Measurements from ENCODE around the gene HSD3B2. TPM values are rescaled to one million over a fixed set of nuclear protein-coding genes. Genes with fewer than 3 reads are reported as not detected.

HSD3B2 gene
- total and polyA plus RNA-seq, 2 of the 13 experiments (the other 11 are each of a cell fraction or from before 2014, with no cell fraction given): 0.20 TPM; not detected in 1

GRCh38 chr1:119416006-119416640, 1.2 kb downstream of the HSD3B2 start:
- Histone ChIP-seq H3K4me1 (ENCODE audit: insufficient read depth, low read length) (no peaks in the 10 kb centered on the region), H4K20me1 (ENCODE audit: insufficient read depth, low read length) (no peaks in the 10 kb centered on the region), H3K79me2 (ENCODE audit: insufficient read depth, low read length) (no peaks in the 10 kb centered on the region), H3K27me3 (ENCODE audit: control insufficient read depth in 1 of 2, insufficient read depth in 2 of 2, low read length in 2 of 2) (peaks cover 0 to 5% of the 10 kb centered on the region in 2 experiments; a peak in 1 of 5 replicates), H3K4me2 (ENCODE audit: low read depth, low read length) (no peak overlapping the region), H2AFZ (ENCODE audit: low read length) (no peak overlapping the region), H3K4me3 (replicated peaks in 1 of 3; ENCODE audit: insufficient read depth in 1 of 3, low read depth in 2 of 3, low read length in 3 of 3) (no peak overlapping the region), H3K27ac (ENCODE audit: extremely low read length, insufficient read depth, low read length) (no peak overlapping the region), H3K9ac (ENCODE audit: insufficient read depth, low read depth, low read length) (no peak overlapping the region), H3K9me3 (ENCODE audit: low read length) (no peaks in the 10 kb centered on the region), H3K36me3 (replicated peaks in 1 of 2; ENCODE audit: control insufficient read depth in 1 of 2, insufficient read depth in 2 of 2, low read length in 2 of 2) (no peaks in the 10 kb centered on the region)
- no peak for ATAC-seq
- in situ Hi-C loops (cut with HindIII; ENCODE audit: extremely low pct_ligation_motif_present, low pct_unique_long_range_greater_than_20kb) (no loop called here), intact Hi-C loops (cut with micrococcal nuclease; ENCODE audit: unreplicated experiment) (no loop called here)
- no TSS peak for BruUV-seq (replicated peaks)
- TF ChIP-seq ZGPAT (CRISPR knock-in tag; IDR thresholded peaks at IDR 0.05) (no peak), HCFC1 (IDR thresholded peaks at IDR 0.05; ENCODE audit: low read depth, low read length) (no peak), CERS6 (CRISPR knock-in tag; IDR thresholded peaks at IDR 0.05) (no peak), ZNF891 (CRISPR knock-in tag; IDR thresholded peaks at IDR 0.05) (no peak), HES4 (CRISPR knock-in tag; IDR thresholded peaks at IDR 0.05; ENCODE audit: borderline replicate concordance) (no peak), ZNF362 (CRISPR knock-in tag; IDR thresholded peaks at IDR 0.05; ENCODE audit: borderline replicate concordance) (no peak), ZNF639 (CRISPR knock-in tag; conservative IDR thresholded peaks at IDR 0.05) (no peak), ZNF678 (CRISPR knock-in tag; IDR thresholded peaks at IDR 0.05) (no peak), ZNF460 (CRISPR knock-in tag; IDR thresholded peaks at IDR 0.05; ENCODE audit: borderline replicate concordance) (no peak), SMC3 (IDR thresholded peaks at IDR 0.05; ENCODE audit: low read length) (no peak), ZNF614 (CRISPR knock-in tag; IDR thresholded peaks at IDR 0.05; ENCODE audit: borderline replicate concordance) (no peak), ZSCAN29 (CRISPR knock-in tag; conservative IDR thresholded peaks at IDR 0.05) (no peak), NRL (CRISPR knock-in tag; IDR thresholded peaks at IDR 0.05; ENCODE audit: borderline replicate concordance) (no peak), KDM4B (CRISPR knock-in tag; IDR thresholded peaks at IDR 0.05) (no peak), ONECUT2 (CRISPR knock-in tag; IDR thresholded peaks at IDR 0.05) (no peak), ZNF782 (CRISPR knock-in tag; IDR thresholded peaks at IDR 0.05; ENCODE audit: borderline replicate concordance) (no peak), ZNF777 (CRISPR knock-in tag; IDR thresholded peaks at IDR 0.05) (no peak)
- no peak for DNase-seq (ENCODE audit: low spot score)
- ChIA-PET CTCF (ENCODE audit: low intra/inter-chr PET ratio, low total read pairs) (no interaction called here), POLR2A (no interaction called here)
- 2% methylated on average over 3 of the region's 3 CpGs for WGBS (ENCODE audit: low lambda C conversion rate)
- FAIRE-seq: no peak

Data from HepG2 (cell line).